Ovary (tissue), 3 donors: ENCODE measurements around the gene AP3B2.
"Not testable (repeated sequence)": the region's sequence is repeated elsewhere in the genome, so short reads cannot be mapped to it uniquely, and the experiment has no call there.

ENCODE experiments used
- CTCF ChIP-seq, 3 donors: fragments of 450-650 bp in 2 of 3; fragments of 200-600 bp in 1 of 3; IDR thresholded peaks; one replicate each; pipeline versions ENCODE4 v1.5.1 to v1.8.0; 2016 to 2022; ENCODE audit warnings: antibody characterized with exemption in 3 of 3, mild to moderate bottlenecking in 1 of 3
- POLR2A ChIP-seq: fragments of 450-650 bp; IDR thresholded peaks from one replicate; pipeline ENCODE4 v1.6.1; 2017; ENCODE audit warnings: antibody characterized with exemption, mild to moderate bottlenecking, moderate library complexity
- donor health status: DM: no; HTN: no; CAD: no.

- TF ChIP-seq CTCF (IDR thresholded peaks at IDR 0.05); POLR2A: not testable (repeated sequence)
Observed at GRCh38 chr15:82644967-82645852, 64.5 kb downstream of the AP3B2 start.
